OCI-LY1 (cell line): ENCODE results near the gene KRT28.

ENCODE experiments used
- CTCF ChIP-seq: fragments of 200-600 bp; sonication (generic), shearing (Covaris generic); IDR thresholded peaks from 2 replicates; pipeline ENCODE4 v1.5.1; 2017; ENCODE audit warnings: mild to moderate bottlenecking, antibody characterized with exemption, low read length, moderate library complexity, mixed read lengths
- EZH2 ChIP-seq: fragments of 200-600 bp; sonication (generic), shearing (Covaris generic); IDR thresholded peaks from 2 replicates; pipeline ENCODE4 v1.8.0; 2017; ENCODE audit warnings: borderline replicate concordance, mixed run types, mild to moderate bottlenecking, antibody characterized with exemption, low read length, moderate library complexity, mixed read lengths

GRCh38 chr17:40779181-40779909 lies 20.4 kb downstream of the KRT28 start:
- no peak for TF ChIP-seq CTCF
- no peak for TF ChIP-seq EZH2
